Endodermal cell (in vitro differentiated cells): ENCODE measurements around the gene TBC1D12. TPM values are rescaled to one million over a fixed set of nuclear protein-coding genes. Genes with fewer than 3 reads are reported as not detected.
"Not testable (repeated sequence)": the region's sequence is repeated elsewhere in the genome, so short reads cannot be mapped to it uniquely, and the experiment has no call there.

ENCODE experiments used
- DNase-seq: peaks from one replicate; pipeline ENCODE4 v3.0.0-alpha.2; 2017
- H3K27ac ChIP-seq: 2 replicates; pipeline ENCODE4 v1.5.1; 2013; ENCODE audit warnings: mild to moderate bottlenecking, low read depth, low read length, moderate library complexity
- H3K27me3 ChIP-seq: 2 replicates; pipeline ENCODE4 v1.6.1; 2013; ENCODE audit warnings: mild to moderate bottlenecking, low read length, moderate library complexity; ENCODE audit not compliant: insufficient read depth, control insufficient read depth, poor library complexity, severe bottlenecking
- H3K36me3 ChIP-seq: 2 replicates; pipeline ENCODE4 v1.7.0; 2013; ENCODE audit warnings: mild to moderate bottlenecking, low read length, moderate library complexity; ENCODE audit not compliant: control insufficient read depth, insufficient read depth
- H3K4me1 ChIP-seq: one replicate; pipeline ENCODE4 v1.7.0; 2013; ENCODE audit warnings: low read length; ENCODE audit not compliant: control insufficient read depth, insufficient read depth
- H3K4me3 ChIP-seq: 2 replicates; pipeline ENCODE4 v1.5.1; 2013; ENCODE audit warnings: mild to moderate bottlenecking, low read length, moderate library complexity
- H3K9ac ChIP-seq: 2 replicates; pipeline ENCODE4 v1.6.1; 2013; ENCODE audit warnings: mild to moderate bottlenecking, low read length, moderate library complexity; ENCODE audit not compliant: poor library complexity, severe bottlenecking; ENCODE audit errors: extremely low read depth
- H3K9me3 ChIP-seq: 2 replicates; pipeline ENCODE4 v1.6.1; 2013; ENCODE audit warnings: mild to moderate bottlenecking, low read length, moderate library complexity; ENCODE audit not compliant: control insufficient read depth
- H3K27ac Mint-ChIP-seq: 2 replicates; pipeline ENCODE4 v1.8.0; 2020; ENCODE audit warnings: mixed read lengths
- H3K27me3 Mint-ChIP-seq: 2 replicates; pipeline ENCODE4 v1.8.0; 2021; ENCODE audit warnings: mild to moderate bottlenecking, mixed read lengths; ENCODE audit not compliant: insufficient read depth
- H3K36me3 Mint-ChIP-seq: 2 replicates; pipeline ENCODE4 v1.8.0; 2020; ENCODE audit warnings: low read depth, mixed read lengths
- H3K4me1 Mint-ChIP-seq: 2 replicates; pipeline ENCODE4 v1.8.0; 2020; ENCODE audit warnings: mixed read lengths
- H3K4me3 Mint-ChIP-seq: 2 replicates; pipeline ENCODE4 v1.8.0; 2020; ENCODE audit warnings: mild to moderate bottlenecking, moderate library complexity, mixed read lengths
- H3K9me3 Mint-ChIP-seq: 2 replicates; pipeline ENCODE4 v1.8.0; 2020; ENCODE audit warnings: mild to moderate bottlenecking, mixed read lengths
- WGBS, 2 experiments: methylation state at CpG; one replicate each; pipeline versions ENCODE4 v1.1.5 to v1.1.7; 2013; ENCODE audit warnings: missing lambda C conversion rate in 2 of 2, mixed read lengths in 1 of 2; ENCODE audit not compliant: insufficient coverage in 1 of 2, insufficient read length in 1 of 2; 5-methylcytosine and 5-hydroxymethylcytosine counted together
- total RNA-seq, 2 donors: library from RNA; stranded (reverse); fragmentation: NEBNext Ultra II Directional in 1 of 2; extraction: Animal tissue kit (Norgen Biotek cat#: 25700) in 1 of 2; gene quantifications; 2 replicates in 1 of 2; 3 replicates in 1 of 2; pipeline ENCODE4 v1.2.1, GENCODE V29; 2021
- TF ChIP-seq, protein P1 (sequence below): fragments of 200-600 bp; sonication (generic); conservative IDR thresholded peaks from 2 replicates; pipeline ENCODE4 v1.5.0; 2021; ENCODE audit warnings: antibody characterized with exemption, mild to moderate bottlenecking

Gene TBC1D12
- total RNA-seq, 2 donors from 2014 or later = 7.0 to 7.4 TPM

DNA sequence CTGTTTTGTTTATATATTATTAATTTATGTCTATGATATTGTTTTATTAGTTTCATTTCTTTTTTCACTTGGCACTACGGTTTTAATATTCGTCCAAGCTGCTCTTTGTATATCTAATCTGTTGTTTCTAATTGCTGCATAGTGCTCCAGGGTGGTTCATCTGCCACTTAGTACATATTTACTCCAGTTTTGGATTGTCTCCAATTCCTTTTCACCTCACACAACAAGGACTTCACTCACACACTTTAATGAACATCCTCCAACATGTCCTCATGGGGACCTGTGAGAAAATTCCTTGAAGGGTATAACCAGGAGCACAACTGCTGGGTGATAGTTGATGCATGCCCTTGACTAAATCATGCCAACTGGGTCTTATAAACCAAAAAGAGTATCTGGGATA lies 25.5 kb upstream of the TBC1D12 start:
- 95 to 100% methylated on average over 2 of the region's 2 CpGs for WGBS, 2 experiments

DNA sequence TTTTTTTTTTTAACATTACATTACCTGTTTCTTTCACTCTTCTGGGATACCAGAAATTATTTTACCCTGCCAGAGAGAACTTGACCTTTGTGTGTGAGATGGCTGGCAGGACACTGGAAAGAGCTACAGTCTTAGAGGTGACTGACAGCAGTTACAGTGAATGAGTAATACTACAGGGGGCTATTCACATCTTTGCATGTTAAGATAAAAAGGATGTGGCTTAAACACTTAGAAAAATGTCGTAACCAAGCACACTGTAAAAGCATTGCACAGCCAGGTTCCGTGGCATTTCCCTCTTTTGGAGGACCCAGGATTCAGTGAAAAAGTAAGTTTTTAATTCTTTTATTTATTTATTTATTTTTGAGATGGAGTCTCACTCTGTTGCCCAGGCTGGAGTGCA lies 18.8 kb upstream of the TBC1D12 start:
- no peaks in the 10 kb centered on the region for H3K36me3 ChIP-seq
- WGBS, 2 experiments = 89 to 96% methylated on average over 2 of the region's 2 CpGs
- H3K27me3 ChIP-seq = no peaks in the 10 kb centered on the region
- Mint-ChIP-seq H3K4me3 (no peak overlapping the region), H3K4me1 (peaks cover 7% of the 10 kb centered on the region), H3K27ac (no peak overlapping the region), H3K27me3 (peaks cover 3% of the 10 kb centered on the region), H3K36me3 (peaks cover 3% of the 10 kb centered on the region), H3K9me3 (peaks cover 22% of the 10 kb centered on the region)
- H3K9me3 ChIP-seq = peaks cover 17% of the 10 kb centered on the region
- TF ChIP-seq, protein P1, sequence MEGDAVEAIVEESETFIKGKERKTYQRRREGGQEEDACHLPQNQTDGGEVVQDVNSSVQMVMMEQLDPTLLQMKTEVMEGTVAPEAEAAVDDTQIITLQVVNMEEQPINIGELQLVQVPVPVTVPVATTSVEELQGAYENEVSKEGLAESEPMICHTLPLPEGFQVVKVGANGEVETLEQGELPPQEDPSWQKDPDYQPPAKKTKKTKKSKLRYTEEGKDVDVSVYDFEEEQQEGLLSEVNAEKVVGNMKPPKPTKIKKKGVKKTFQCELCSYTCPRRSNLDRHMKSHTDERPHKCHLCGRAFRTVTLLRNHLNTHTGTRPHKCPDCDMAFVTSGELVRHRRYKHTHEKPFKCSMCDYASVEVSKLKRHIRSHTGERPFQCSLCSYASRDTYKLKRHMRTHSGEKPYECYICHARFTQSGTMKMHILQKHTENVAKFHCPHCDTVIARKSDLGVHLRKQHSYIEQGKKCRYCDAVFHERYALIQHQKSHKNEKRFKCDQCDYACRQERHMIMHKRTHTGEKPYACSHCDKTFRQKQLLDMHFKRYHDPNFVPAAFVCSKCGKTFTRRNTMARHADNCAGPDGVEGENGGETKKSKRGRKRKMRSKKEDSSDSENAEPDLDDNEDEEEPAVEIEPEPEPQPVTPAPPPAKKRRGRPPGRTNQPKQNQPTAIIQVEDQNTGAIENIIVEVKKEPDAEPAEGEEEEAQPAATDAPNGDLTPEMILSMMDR = no peak
- no peak overlapping the region for H3K9ac ChIP-seq
- no peak for DNase-seq
- no peak overlapping the region for H3K4me3 ChIP-seq
- H3K27ac ChIP-seq = no peak overlapping the region
- H3K4me1 ChIP-seq = no peaks in the 10 kb centered on the region

More for the DNA sequence above, 25.5 kb upstream of the TBC1D12 start:
- Mint-ChIP-seq H3K27me3 (peaks cover 5% of the 10 kb centered on the region), H3K36me3 (no peaks in the 10 kb centered on the region), H3K4me3 (no peak overlapping the region), H3K9me3 (no peaks in the 10 kb centered on the region), H3K27ac (no peak overlapping the region), H3K4me1 (no peaks in the 10 kb centered on the region)
- Histone ChIP-seq H3K27ac (no peak overlapping the region), H3K36me3 (no peaks in the 10 kb centered on the region), H3K9ac (no peak overlapping the region), H3K4me1 (no peaks in the 10 kb centered on the region), H3K4me3 (no peak overlapping the region), H3K27me3 (no peaks in the 10 kb centered on the region), H3K9me3 (no peaks in the 10 kb centered on the region)
- TF ChIP-seq, protein P1 = no peak
- DNase-seq = no peak

DNA sequence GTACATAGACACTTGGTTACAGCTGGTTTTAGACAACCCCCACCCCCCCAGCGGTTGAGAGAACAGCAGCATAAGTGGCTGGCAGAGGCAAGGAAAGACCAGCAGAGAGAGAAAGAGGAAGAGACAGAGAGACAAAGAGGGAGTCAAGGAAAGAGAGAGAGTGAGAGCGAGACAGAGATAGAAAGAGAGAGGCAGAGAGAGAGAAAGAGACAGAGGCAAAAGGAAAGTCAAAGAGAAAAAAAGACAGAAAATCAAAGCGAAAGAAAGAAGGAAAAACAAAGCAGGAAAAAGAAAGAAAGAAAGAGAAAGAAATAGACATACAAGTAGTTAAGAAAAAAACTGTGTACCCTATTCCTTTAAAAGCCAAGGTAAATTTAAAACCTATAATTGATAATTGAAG lies 16.6 kb upstream of the TBC1D12 start:
- peaks cover 22% of the 10 kb centered on the region for H3K9me3 Mint-ChIP-seq
- not testable (repeated sequence) for H3K9ac ChIP-seq, H3K27ac Mint-ChIP-seq, H3K27me3 ChIP-seq, H3K4me3 Mint-ChIP-seq, H3K27ac ChIP-seq, H3K36me3 Mint-ChIP-seq, H3K4me1 Mint-ChIP-seq, H3K4me1 ChIP-seq, H3K36me3 ChIP-seq, H3K27me3 Mint-ChIP-seq, DNase-seq, H3K4me3 ChIP-seq
- 69 to 89% methylated on average over 1 to 3 of the region's 3 CpGs for WGBS, 2 experiments
- peaks cover 17% of the 10 kb centered on the region for H3K9me3 ChIP-seq

DNA sequence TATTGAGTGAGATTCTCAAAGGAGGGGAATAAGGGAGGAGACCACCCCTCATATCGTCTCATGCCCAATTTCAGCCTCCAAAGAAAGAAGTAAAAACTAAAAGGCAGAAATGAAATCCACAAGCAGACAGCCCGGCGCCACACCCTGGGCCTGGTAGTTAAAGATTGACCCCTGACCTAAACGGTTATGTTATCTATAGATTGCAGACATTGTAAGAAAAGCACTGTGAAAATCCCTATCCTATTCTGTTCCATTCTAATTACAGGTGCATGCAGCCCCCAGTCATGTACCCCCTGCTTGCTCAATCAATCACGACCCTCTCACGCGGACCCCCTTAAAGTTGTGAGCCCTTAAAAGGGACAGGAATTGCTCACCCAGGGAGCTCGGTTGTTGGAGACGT lies 10.2 kb upstream of the TBC1D12 start:
- H3K27me3 Mint-ChIP-seq = peaks cover 13% of the 10 kb centered on the region
- not testable (repeated sequence) for H3K9me3 ChIP-seq, H3K9ac ChIP-seq, H3K4me3 Mint-ChIP-seq, DNase-seq, H3K36me3 Mint-ChIP-seq, H3K4me3 ChIP-seq, H3K4me1 ChIP-seq, H3K27me3 ChIP-seq, H3K36me3 ChIP-seq, H3K9me3 Mint-ChIP-seq, H3K4me1 Mint-ChIP-seq, H3K27ac Mint-ChIP-seq, H3K27ac ChIP-seq
- WGBS, 2 experiments = 89 to 98% methylated on average over 7 to 9 of the region's 9 CpGs
